Measurements from ENCODE around the gene MYO1D. TPM values are rescaled to one million over a fixed set of nuclear protein-coding genes. Genes with fewer than 3 reads are reported as not detected.
"Not testable (repeated sequence)": the region's sequence is repeated elsewhere in the genome, so short reads cannot be mapped to it uniquely, and the experiment has no call there.

MYO1D gene
- total RNA-seq, 2 experiments from 2014 or later, result 2.2 to 2.3 TPM

- Mint-ChIP-seq H3K9me3 (ENCODE audit: insufficient read depth) (no peaks in the 10 kb centered on the region), H3K4me1 (ENCODE audit: low read depth) (no peaks in the 10 kb centered on the region), H3K4me3 (no peak overlapping the region), H3K27ac (no peak overlapping the region), H3K27me3 (ENCODE audit: low read depth) (no peaks in the 10 kb centered on the region), H3K36me3 (ENCODE audit: low read depth) (no peaks in the 10 kb centered on the region)
- CTCF ChIA-PET, result no interaction called here
- ATAC-seq, result no peak
- no peak for DNase-seq
- POLR2A ChIA-PET, result no interaction called here
These were observed 134.0 kb downstream of the MYO1D start for GRCh38 chr17:32742681-32743538.

- H3K4me1 Mint-ChIP-seq (ENCODE audit: low read depth), result no peaks in the 10 kb centered on the region
- ChIA-PET CTCF (no interaction called here), POLR2A (no interaction called here)
- no peak overlapping the region for H3K4me3 Mint-ChIP-seq
- ATAC-seq, result no peak
- no peaks in the 10 kb centered on the region for H3K36me3 Mint-ChIP-seq (ENCODE audit: low read depth)
- DNase-seq, result no peak
- no peaks in the 10 kb centered on the region for H3K9me3 Mint-ChIP-seq (ENCODE audit: insufficient read depth)
- no peaks in the 10 kb centered on the region for H3K27me3 Mint-ChIP-seq (ENCODE audit: low read depth)
- H3K27ac Mint-ChIP-seq, result no peak overlapping the region
These were observed 135.5 kb downstream of the MYO1D start for GRCh38 chr17:32741381-32741780.

GRCh38 chr17:32739722-32740121 lies 137.2 kb downstream of the MYO1D start:
- Mint-ChIP-seq H3K4me3 (no peak overlapping the region), H3K36me3 (ENCODE audit: low read depth) (no peaks in the 10 kb centered on the region)

GRCh38 chr17:32739151-32739550 lies 137.8 kb downstream of the MYO1D start:
- H3K27me3 Mint-ChIP-seq (ENCODE audit: low read depth); CTCF ChIA-PET; ATAC-seq; H3K27ac Mint-ChIP-seq; H3K4me3 Mint-ChIP-seq; H3K36me3 Mint-ChIP-seq (ENCODE audit: low read depth); H3K4me1 Mint-ChIP-seq (ENCODE audit: low read depth); POLR2A ChIA-PET; DNase-seq; H3K9me3 Mint-ChIP-seq (ENCODE audit: insufficient read depth): not testable (repeated sequence)

More at GRCh38 chr17:32739722-32740121, 137.2 kb downstream of the MYO1D start:
- H3K9me3 Mint-ChIP-seq (ENCODE audit: insufficient read depth), result peaks cover 3% of the 10 kb centered on the region
- POLR2A ChIA-PET, result no interaction called here
- CTCF ChIA-PET, result no interaction called here
- no peaks in the 10 kb centered on the region for H3K27me3 Mint-ChIP-seq (ENCODE audit: low read depth)
- ATAC-seq, result no peak
- no peak overlapping the region for H3K27ac Mint-ChIP-seq
- no peaks in the 10 kb centered on the region for H3K4me1 Mint-ChIP-seq (ENCODE audit: low read depth)
- DNase-seq, result no peak

GRCh38 chr17:32733401-32733800 lies 143.5 kb downstream of the MYO1D start:
- ChIA-PET POLR2A (interaction anchor here (0.6 kb wide), 1 partner anchor 32 kb away, joined by 3 read pairs; no protein-coding TSS in a partner anchor), CTCF (interaction anchor here (1.1 kb wide), 1 partner anchor 74 kb away, joined by 3 read pairs; no protein-coding TSS in a partner anchor)
- peaks cover 2% of the 10 kb centered on the region for H3K36me3 Mint-ChIP-seq (ENCODE audit: low read depth)
- H3K4me3 Mint-ChIP-seq, result no peak overlapping the region
- peaks cover 17% of the 10 kb centered on the region for H3K9me3 Mint-ChIP-seq (ENCODE audit: insufficient read depth)
- H3K4me1 Mint-ChIP-seq (ENCODE audit: low read depth), result no peaks in the 10 kb centered on the region
- H3K27ac Mint-ChIP-seq, result no peak overlapping the region
- H3K27me3 Mint-ChIP-seq (ENCODE audit: low read depth), result no peaks in the 10 kb centered on the region
- DNase-seq, result no peak
- ATAC-seq, result no peak

- Mint-ChIP-seq H3K36me3 (ENCODE audit: low read depth) (peaks cover 2% of the 10 kb centered on the region), H3K9me3 (ENCODE audit: insufficient read depth) (peaks cover 17% of the 10 kb centered on the region), H3K4me1 (ENCODE audit: low read depth) (no peaks in the 10 kb centered on the region), H3K4me3 (no peak overlapping the region), H3K27ac (no peak overlapping the region), H3K27me3 (ENCODE audit: low read depth) (no peaks in the 10 kb centered on the region)
- ChIA-PET CTCF (interaction anchor here (0.7 kb wide), 1 partner anchor 22 kb away, joined by 3 read pairs; no protein-coding TSS in a partner anchor), POLR2A (interaction anchor here (0.6 kb wide), 1 partner anchor 31 kb away, joined by 3 read pairs; no protein-coding TSS in a partner anchor)
- no peak for DNase-seq
- ATAC-seq, result no peak
These were observed 144.0 kb downstream of the MYO1D start for GRCh38 chr17:32732900-32733299.

GRCh38 chr17:32732296-32732642 lies 144.7 kb downstream of the MYO1D start:
- H3K4me1 Mint-ChIP-seq (ENCODE audit: low read depth), result no peaks in the 10 kb centered on the region
- DNase-seq (no peak), ATAC-seq (no peak)
- H3K9me3 Mint-ChIP-seq (ENCODE audit: insufficient read depth), result peaks cover 17% of the 10 kb centered on the region
- POLR2A ChIA-PET, result no interaction called here
- H3K27ac Mint-ChIP-seq, result no peak overlapping the region
- CTCF ChIA-PET, result interaction anchor here (0.7 kb wide), 1 partner anchor 22 kb away, joined by 3 read pairs; no protein-coding TSS in a partner anchor
- no peak overlapping the region for H3K4me3 Mint-ChIP-seq
- H3K36me3 Mint-ChIP-seq (ENCODE audit: low read depth), result peaks cover 2% of the 10 kb centered on the region
- H3K27me3 Mint-ChIP-seq (ENCODE audit: low read depth), result no peaks in the 10 kb centered on the region

- ChIA-PET POLR2A (no interaction called here), CTCF (no interaction called here)
- Mint-ChIP-seq H3K27ac (no peak overlapping the region), H3K4me1 (ENCODE audit: low read depth) (no peaks in the 10 kb centered on the region), H3K36me3 (ENCODE audit: low read depth) (peaks cover 2% of the 10 kb centered on the region), H3K9me3 (ENCODE audit: insufficient read depth) (peaks cover 17% of the 10 kb centered on the region), H3K27me3 (ENCODE audit: low read depth) (no peaks in the 10 kb centered on the region), H3K4me3 (no peak overlapping the region)
- ATAC-seq, result no peak
- DNase-seq, result no peak
These were observed 145.2 kb downstream of the MYO1D start for GRCh38 chr17:32731556-32732295.

- peaks cover 24% of the 10 kb centered on the region for H3K9me3 Mint-ChIP-seq (ENCODE audit: insufficient read depth)
- CTCF ChIA-PET, result interaction anchor here (0.9 to 1.1 kb wide), 2 partner anchors 69 to 265 kb away, joined by 3 to 4 read pairs; no protein-coding TSS in a partner anchor
These were observed 149.2 kb downstream of the MYO1D start for GRCh38 chr17:32727681-32728080.

GRCh38 chr17:32725697-32726096 lies 151.2 kb downstream of the MYO1D start:
- POLR2A ChIA-PET, result no interaction called here
- no peak for ATAC-seq
- Mint-ChIP-seq H3K27ac (no peak overlapping the region), H3K27me3 (ENCODE audit: low read depth) (no peaks in the 10 kb centered on the region), H3K4me1 (ENCODE audit: low read depth) (no peaks in the 10 kb centered on the region), H3K4me3 (no peak overlapping the region), H3K9me3 (ENCODE audit: insufficient read depth) (peaks cover 17% of the 10 kb centered on the region), H3K36me3 (ENCODE audit: low read depth) (peaks cover 6% of the 10 kb centered on the region)
- DNase-seq, result no peak
- CTCF ChIA-PET, result no interaction called here

More at GRCh38 chr17:32727681-32728080, 149.2 kb downstream of the MYO1D start:
- Mint-ChIP-seq H3K4me3 (no peak overlapping the region), H3K36me3 (ENCODE audit: low read depth) (peaks cover 8% of the 10 kb centered on the region), H3K27me3 (ENCODE audit: low read depth) (no peaks in the 10 kb centered on the region), H3K27ac (no peak overlapping the region), H3K4me1 (ENCODE audit: low read depth) (no peaks in the 10 kb centered on the region)
- POLR2A ChIA-PET, result no interaction called here
- no peak for ATAC-seq
- DNase-seq, result no peak

- Mint-ChIP-seq H3K27me3 (ENCODE audit: low read depth) (no peaks in the 10 kb centered on the region), H3K4me3 (no peak overlapping the region), H3K27ac (no peak overlapping the region), H3K4me1 (ENCODE audit: low read depth) (no peaks in the 10 kb centered on the region), H3K36me3 (ENCODE audit: low read depth) (peaks cover 6% of the 10 kb centered on the region), H3K9me3 (ENCODE audit: insufficient read depth) (peaks cover 17% of the 10 kb centered on the region)
- ChIA-PET CTCF (no interaction called here), POLR2A (no interaction called here)
- no peak for DNase-seq
- ATAC-seq, result no peak
These were observed 153.5 kb downstream of the MYO1D start for GRCh38 chr17:32723310-32723955.

- H3K27ac Mint-ChIP-seq, result no peak overlapping the region
- no peaks in the 10 kb centered on the region for H3K4me1 Mint-ChIP-seq (ENCODE audit: low read depth)
- peaks cover 6% of the 10 kb centered on the region for H3K36me3 Mint-ChIP-seq (ENCODE audit: low read depth)
- ATAC-seq (no peak), DNase-seq (no peak)
- no peaks in the 10 kb centered on the region for H3K27me3 Mint-ChIP-seq (ENCODE audit: low read depth)
- no peak overlapping the region for H3K4me3 Mint-ChIP-seq
- peaks cover 17% of the 10 kb centered on the region for H3K9me3 Mint-ChIP-seq (ENCODE audit: insufficient read depth)
- ChIA-PET CTCF (no interaction called here), POLR2A (no interaction called here)
These were observed 154.2 kb downstream of the MYO1D start for GRCh38 chr17:32722733-32723132.

Measured in activated CD8-positive, alpha-beta T cell treated with anti-CD3 and anti-CD28 coated beads, Interleukin-2, amount 10 ng/mL, durations not matched to agents 7 days and 5 days (primary cell).